NCI-H2171 treated with DMSO at 0.1 percent for 48 hours (cell line): ENCODE data around the gene BMP7.

ENCODE experiments used
- DNase-seq: peaks from one replicate; lab custom pipeline; 2025; lab: John Stamatoyannopoulos, UW

The BMP7 gene

DNA sequence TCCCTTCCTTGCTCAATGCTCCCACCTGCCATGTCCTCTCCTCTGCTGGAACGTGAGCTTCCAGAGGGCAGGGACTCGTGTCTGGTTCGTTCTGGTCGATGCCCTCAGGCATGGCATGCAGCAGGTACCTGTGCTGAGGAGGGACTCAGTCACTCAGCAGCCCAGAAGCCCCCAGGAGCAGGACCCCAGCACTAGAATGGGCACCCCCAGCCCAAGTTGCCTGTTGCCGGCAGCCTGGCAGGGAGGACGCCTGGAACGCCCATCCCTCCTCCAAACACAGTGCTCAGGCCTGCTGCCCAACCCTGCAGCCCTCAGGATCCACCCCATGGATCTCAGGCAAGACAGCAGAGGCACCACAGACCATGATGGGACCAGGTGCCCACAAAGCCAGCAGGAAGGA, 40.6 kb downstream of the BMP7 start:
- DNase-seq = no peak

DNA sequence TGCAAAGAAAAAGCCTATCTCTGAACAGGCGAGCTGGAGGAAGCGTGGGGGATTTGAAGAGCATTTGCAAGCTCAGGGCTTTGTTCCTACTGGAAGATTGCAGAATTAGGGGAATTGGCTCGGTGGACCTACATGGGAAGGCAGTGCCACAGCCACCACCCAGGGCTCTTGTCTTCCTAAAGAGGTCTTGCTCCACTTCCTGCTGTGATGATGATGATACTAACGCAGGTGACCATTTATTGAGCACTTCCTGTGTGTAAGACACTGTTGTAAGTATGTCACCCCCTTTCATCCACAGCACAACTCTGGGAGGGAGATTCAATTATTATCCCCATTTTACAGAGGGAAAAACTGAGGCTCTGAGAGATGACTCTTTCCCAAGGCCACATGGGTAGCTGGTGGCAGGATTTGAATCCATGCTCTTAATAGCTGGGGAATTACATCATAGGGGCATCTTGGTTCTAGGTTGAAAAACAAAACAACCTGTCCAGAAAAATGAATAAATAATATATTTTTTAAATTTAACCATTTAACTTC, 41.2 kb downstream of the BMP7 start:
- no peak for DNase-seq

DNA sequence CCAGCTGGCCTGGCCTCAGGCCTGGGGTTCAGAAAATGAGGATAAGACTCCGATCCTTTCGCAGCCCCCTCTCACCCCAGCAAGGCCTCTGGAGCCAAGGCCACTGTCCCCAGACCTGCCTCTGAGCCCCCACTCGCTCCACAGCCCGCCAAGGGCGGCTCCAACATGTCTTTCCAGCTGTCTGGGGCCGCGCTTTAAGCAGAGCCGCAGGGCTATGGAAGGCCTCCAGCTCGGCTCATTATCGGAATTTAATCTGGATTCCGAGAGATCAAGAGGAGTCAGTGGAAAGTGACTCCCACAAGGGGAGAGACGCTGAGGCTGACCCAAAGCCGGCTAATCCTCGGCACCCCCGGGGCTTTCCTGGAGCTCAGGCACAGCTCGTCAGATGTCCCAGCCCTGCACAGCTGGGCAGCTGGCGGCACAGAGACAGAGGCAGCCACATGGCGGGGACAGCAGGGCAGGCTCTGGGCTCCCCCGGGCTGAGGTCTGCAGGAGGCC, 41.8 kb downstream of the BMP7 start:
- DNase-seq = no peak

DNA sequence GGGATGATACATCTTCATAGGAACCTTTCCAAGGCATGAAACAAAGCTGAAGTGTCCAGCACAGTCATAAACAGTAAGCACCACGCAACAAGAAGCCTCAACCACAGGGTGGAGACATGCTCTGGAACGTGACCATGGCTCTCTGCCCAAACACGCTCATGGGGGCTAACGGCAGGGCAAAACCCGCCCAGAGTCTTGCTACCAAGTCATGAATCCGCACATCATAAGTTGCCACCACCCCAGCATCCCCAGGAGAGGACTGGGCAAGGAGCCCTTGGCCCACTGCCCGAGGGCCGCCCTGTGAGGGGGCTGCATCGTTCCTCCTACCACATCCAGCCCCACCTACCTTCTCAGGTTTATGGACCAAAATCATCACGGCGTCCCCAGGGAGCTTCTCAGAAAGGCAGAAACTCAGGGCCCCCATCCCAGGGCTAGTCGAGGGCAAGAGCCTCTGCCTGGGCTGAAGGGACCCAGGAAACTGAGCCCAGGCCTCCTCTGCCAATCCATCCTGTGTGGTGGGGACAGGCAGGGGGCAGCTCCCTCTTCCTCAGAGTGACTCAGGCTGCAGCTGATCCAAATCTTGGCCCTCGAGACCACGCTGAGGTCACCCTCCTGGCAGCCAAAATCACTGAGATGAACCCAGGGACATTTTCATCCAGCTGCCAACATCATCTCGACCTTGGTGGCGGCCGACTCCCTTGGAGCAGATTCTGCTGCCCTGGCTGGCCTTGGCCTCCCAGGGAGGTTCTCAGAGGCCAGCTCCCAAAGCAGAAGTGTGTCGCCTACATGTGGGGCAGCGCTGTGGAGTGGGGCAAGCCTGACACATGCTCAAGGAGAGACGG, 42.6 kb downstream of the BMP7 start:
- DNase-seq = no peak

DNA sequence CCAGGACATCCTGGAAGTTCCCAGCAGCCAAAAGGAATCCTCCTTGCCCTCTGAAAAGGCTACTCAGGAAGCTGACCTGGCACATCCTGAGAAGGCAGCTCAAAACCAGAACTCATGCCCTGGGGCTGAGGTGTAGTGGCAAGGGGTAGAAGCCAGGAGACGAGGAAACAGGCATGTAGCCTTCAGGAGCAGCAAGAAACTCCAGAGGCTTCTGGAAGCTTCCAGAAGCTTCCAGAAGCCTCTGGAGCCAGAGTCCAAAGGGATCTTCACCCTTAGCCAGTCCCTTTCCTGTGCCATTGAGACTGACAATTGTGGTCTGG, 43.9 kb downstream of the BMP7 start:
- no peak for DNase-seq

DNA sequence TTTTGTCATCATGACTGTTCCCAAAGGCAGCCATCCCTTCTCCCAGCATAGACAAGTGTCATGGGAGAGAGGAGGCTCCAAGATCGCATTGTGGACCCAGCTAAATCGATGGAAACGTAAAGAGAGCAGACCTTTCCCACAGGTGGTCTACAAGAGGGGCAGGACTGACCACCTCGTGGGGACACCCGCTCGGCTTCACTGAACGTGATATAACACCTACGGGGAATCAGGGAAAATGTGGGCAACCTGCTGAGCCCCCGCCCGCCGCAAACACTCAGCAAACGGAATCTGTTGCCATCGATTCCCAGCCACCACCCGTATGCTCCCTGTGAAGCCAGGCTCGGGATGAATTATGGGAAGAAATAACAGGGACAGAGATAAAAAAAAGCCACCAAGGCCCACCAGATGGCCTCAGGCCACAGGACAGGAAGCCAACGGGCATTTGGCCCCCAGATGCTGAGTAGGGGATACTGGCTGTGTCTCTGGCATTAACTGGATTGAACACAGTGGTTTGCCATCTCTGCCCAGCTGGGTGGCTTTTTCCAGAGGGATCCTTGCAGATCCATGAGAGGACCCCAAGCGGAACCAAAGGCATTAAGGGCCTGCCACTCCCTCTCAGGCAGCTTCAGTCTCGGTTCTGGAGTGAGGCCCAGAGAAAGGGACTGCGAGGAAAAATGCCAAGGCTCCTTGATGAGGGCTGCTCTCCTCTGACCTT, 44.4 kb downstream of the BMP7 start:
- no peak for DNase-seq

DNA sequence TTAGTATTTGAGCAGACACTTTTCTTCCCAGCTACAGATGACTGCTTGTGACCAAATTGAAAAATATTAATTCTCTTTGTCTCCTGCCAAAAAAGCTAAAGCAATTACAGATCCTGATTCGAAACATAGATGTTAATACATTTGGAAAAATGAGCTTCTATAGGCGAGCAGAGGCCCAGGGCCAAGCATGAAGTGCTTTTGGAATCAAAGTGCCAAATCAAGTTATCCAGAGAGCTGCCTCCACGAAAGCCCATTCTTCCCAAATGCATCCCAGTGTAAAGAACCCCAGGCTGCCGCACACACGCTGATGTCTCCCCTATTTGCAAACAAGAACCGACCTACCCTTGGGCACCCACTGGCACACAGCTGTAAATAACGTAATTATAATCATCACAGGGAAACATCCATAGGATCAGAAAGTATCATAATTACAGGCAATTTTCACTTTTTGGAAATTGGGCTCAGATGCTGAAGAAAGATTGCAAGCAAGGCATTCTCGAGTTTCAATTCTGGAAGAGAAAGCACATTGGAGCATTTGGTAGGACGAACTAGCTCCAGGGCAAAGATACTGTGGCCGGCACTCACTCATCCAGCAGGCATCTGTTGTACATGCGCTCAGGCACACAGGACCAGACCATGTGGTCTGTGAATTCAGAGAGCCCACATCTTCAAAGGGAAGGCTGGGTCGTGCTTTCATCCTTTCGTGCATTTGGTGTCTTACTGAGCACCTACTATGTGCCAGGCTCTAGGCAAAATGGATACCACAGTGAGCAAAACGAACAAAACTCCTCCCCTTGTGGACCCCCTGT, 45.9 kb downstream of the BMP7 start:
- no peak for DNase-seq

DNA sequence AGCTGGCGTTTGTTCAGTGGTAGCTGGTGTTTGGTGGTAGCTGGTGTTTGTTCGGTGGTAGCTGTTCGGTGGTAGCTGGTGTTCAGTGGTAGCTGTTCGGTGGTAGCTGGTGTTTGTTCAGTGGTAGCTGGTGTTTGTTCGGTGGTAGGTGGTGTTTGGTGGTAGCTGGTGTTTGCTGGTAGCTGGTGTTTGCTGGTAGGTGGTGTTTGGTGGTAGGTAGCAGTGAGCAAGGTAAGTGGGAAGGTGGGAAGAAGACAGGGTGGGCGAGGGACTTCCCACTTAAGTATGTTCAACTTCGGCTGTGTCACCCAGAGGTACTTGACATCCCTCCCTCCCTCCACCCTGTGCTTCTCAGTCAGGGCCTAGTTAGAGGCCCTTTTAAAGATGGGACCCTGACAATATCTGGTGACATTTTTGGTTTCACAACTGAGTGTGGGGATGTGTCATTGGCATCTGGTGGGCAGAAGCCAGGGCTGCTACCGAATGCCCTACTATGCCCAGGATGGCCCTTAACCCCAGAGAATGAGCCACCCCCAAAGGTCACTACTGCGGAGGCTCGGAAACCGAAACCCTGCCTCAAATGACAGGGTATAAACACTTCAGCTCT, 47.3 kb downstream of the BMP7 start:
- DNase-seq = no peak

DNA sequence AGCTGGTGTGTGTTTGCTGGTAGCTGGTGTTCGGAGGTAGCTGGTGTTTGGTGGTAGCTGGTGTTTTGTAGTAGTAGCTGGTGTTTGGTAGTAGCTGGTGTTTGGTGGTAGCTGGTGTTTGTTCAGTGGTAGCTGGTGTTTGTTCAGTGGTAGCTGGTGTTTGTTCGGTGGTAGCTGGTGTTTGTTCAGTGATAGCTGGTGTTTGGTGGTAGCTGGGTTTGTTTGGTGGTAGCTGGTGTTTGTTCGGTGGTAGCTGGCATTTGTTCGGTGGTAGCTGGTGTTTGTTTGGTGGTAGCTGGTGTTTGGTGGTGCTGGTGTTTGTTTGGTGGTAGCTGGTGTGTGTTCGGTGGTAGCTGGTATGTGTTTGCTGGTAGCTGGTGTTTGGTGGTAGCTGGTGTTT, 48.0 kb downstream of the BMP7 start:
- DNase-seq = no peak

DNA sequence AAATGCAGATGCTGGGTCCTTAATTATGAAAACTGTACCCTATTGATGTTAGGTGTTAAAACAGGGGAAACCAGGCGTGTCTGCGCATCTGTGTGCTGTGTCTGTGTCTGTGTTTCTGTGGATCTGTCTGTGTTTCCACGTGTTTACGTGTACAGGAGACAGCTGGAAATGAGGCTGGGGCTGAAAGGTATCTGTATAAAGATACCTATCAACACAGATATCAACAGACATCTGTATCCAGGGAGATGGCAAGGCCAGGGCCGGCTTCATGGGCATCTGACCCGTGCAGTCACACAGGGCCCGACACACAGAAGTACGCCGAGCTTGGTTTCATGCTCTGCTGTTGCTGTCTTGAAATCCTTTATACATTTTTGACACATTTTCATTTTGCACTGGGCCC, 48.6 kb downstream of the BMP7 start:
- DNase-seq = no peak

DNA sequence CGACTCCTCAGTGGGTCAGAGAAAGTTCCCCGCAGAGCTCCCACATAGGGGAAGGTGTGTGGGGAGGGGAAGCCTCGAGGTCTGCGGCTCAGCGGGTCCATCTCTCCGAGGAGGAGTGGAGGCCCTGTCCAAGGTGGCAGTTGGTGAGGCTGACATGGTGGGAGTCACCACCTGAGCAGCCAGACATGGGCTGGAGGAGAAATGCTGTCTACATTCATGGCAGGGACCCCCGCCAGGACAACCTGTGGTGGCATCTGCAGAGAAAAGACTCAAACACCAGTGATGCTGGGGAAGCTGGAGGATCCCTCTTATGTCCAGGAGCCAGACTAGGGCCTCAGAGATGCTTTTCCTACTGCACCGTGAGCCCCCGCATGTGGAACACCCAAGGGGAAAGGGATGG, 49.8 kb downstream of the BMP7 start:
- no peak for DNase-seq

DNA sequence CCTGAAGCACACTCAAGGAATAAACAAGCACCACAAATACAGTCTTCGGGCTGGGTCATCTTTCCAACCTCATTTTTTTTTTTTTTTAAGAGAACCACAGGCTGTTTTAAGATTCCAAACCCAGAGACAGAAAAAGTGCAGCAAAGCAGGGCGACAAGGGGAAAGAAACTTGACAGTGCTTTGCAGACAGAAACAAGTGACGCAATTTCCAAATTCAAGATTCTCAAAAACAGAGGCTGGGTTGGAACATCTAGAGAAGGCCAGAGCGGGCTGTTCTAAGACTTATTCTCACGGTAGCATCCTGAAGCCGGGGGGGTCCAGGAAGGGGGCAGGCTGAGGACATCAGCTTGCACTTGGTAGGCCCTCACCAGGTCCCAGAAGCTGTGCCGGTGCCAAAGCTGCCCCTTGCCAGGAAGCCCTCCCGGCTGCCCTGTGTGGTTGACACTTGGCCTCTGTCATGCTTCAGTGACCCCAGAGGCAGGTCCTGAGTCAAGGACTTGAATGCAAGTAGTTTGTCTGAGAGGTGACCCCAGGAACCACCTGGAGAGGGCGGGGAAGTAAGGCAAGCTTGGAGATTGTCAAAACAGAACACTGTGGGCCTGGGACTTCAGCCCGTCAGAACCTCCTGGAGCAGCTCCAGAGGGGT, 50.5 kb downstream of the BMP7 start:
- no peak for DNase-seq

DNA sequence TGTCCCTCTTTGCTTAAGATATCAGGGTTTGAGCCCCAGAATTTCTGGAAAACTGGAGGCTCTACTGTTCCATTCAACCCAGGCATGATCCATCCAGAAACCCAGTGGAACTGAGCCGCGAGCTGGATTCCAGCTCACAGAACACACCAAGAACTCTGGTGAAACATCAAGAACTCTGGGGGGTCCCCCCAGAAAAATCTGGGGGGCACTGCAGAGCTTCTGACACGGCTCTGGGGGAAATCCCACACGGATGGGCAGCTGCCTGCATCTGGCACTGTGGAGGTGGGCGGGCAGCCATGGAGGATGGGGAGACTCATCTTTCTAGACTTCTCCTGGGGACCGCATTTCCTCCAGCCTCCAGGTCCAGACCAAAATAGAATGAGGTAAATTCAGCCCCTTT, 51.0 kb downstream of the BMP7 start:
- no peak for DNase-seq

DNA sequence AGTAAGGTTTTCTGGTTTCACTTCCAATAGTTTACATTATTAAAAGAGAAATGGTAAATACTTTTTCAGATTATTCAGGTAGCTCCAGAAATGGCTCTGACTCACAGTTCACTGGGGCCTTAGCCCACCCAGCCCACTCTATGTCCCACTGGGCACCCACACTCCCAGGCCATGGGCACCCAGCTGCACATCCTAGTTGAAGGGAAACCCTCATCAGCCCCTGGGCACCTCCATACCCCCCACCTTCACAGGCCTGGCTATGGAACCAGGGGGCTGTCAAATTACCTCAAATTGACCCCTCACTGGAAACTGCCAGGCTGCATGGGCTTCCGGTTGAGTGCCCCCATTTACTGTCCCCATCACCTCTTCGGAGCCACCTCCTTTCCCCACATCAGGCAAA, 51.5 kb downstream of the BMP7 start:
- DNase-seq = no peak

DNA sequence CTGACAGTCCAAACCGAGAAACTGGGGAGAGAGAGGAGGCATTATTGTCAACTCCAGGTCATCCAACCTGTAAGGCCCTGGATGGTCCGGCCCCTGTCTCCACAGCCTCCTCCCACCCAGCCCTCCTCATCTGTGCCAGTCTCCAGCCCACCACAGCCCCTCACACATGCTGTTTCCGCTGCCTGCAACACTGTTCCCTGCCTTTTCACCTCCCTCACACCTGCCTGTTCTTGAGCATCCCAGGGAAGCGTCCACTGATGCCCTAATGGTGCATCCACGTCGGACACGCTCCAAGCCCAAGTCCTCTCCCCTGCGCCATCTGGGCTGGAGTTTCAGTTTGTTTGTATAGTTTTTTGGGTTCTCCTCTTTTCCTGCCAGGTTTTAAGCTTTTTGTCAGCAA, 52.0 kb downstream of the BMP7 start:
- DNase-seq = no peak

DNA sequence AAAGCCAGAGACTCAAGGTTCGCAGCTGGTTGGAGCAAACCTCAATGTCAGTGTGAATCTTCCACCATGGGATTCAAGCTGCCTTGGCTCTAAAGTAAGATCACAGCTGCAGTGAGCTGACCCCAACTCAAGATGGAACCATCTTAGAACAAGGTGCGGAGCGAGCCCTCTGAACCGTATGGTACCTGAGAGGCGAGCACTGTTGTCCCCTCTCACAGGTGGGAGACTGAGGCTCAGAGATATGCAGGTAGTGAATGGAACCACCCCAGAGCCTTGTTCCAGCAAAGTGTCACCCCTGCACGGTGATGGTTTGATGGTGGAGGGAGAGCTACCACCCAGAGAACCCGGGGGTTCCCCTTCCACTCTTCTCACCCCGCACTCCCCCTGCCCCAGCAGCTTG, 52.5 kb downstream of the BMP7 start:
- no peak for DNase-seq

DNA sequence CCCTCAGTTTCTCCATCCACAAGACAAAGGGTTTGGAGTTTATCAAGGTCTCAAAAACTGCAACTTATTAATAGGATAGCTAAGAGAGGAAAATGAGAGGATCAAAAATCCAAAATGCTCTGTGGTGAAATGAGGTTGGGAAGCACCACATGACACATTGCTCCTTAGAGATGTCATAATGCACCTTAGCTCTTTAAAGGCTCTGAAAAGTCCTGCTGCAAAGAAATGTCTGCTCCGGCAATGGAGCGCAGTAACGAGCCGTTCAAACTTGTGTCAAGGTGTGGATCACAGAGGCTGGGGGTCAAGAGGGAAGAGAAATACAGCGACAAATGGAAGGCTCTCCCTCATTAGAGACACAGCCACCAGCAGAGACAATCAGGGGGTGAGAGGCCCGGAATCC, 53.1 kb downstream of the BMP7 start:
- no peak for DNase-seq

DNA sequence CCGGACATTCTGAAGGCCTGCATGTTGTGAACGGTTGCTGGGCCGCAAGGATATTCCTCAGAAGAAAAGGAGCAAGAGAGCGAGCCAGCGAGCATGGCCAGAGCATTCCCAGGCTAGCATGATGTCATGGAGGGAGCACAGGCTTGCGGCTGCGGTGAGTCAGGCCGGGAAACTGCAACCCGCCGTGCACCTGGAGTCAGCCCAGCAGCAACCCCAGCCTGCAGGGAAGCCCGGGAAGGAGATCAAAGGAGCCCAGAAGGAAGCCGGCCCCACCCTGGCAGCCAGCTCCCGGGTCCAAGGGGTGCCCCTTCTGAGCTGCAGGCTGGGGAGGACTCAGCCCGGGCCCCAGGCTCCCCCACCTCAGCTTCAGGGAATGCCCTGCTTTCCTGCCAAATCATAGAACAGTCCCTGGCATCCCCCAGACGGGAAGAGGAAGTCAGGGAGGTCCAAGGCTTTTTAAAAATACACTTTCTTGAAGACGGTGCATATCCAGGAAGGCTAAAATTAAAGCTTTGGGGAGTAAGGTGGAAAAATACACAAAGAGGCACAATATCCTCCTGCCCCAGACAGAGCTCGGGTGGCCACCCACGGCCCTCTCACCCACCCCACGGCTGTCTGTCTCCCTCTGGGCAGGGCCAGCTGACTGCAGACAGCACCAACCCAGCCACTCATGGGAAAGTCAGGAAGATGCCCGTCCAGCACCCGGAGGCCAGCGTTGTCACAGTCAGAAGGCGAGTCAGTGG, 53.7 kb downstream of the BMP7 start:
- no peak for DNase-seq

DNA sequence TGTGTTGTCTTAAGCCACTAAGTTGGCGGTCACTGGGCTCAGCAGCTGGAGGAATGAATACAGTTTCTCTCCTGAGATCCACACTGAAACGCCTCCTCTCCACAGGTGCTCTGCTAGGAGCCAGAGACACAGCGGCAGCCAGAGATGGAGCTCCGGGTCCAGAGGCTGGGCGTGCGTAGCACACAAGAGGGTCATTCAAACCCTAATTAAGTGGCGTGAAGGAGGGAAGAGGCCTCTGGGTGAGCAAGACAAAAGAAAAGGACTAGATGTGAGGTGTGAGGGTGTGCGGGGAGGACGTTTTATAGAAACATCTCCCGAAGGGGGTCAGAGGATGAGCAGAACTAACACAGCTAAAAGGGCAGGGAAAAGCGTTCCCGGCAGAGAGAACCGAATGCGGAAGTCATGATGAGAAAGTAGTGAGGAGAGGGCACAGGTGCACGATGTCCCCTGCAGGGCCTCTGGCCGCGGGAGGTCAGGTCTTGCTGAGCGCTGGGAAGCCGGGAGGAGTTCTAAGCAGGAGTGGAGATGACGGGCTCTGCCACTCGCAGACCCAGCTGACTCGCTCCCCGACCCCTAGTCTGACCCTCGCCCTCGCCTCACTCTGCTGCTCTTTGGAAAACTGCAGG, 54.4 kb downstream of the BMP7 start:
- no peak for DNase-seq

DNA sequence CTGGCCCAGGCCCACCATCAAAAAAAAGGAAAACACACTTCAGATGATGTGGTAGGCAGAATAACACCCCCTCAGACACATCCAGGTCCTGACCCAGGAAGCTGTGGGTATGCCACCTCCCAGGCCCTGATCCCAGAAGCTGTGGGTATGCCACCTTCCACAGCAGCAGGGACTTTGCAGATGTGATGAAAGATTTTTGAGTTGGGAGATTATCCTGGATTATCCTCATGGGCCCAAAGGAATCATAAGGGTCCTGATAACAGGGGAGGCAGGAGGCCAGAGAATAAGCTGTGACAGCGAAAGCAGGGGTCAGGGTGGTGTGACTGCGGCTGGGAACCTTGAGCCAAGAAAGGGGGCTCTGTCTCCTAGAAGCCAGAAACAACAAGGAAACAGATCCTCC, 55.0 kb downstream of the BMP7 start:
- DNase-seq = no peak

DNA sequence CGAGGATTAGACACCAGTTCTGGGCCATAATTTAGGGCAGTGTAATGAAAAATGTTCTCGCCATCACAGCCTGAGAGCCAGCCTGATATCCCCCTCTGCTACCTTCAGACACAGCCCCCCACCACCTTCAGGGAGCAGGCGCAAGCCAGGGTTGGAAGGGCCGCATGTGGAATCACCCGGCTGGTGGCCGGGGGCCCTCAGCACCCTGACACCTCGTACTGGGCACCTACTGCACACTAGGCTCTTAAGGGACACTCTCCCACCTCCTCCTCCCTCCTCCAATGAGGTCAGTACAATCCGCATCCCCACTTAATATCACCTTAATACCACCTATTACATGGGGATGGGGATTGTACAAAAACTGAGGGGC, 55.5 kb downstream of the BMP7 start:
- no peak for DNase-seq
